ENCODE measurements around the gene KCNJ1.

DNA sequence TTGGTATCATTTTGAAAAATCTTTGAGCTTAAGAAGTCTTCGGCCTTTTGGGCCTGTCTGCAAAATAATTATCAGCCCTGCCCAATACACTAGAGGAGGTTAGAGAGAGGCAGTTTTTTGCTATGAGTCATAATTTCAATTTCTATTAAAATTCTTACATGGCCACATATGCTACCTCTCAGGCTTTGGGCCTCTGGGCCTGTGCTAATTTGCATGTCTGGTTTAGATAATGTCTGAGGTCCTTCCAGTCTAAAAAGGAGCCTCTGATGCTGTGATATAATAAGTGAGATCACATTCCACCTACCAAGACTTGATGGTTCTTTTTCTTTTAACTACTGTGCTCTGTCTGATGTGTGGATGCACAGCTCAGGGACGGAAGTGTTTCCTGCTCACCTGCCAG, 70.8 kb downstream of the KCNJ1 start:
- TF ChIP-seq, protein P1, sequence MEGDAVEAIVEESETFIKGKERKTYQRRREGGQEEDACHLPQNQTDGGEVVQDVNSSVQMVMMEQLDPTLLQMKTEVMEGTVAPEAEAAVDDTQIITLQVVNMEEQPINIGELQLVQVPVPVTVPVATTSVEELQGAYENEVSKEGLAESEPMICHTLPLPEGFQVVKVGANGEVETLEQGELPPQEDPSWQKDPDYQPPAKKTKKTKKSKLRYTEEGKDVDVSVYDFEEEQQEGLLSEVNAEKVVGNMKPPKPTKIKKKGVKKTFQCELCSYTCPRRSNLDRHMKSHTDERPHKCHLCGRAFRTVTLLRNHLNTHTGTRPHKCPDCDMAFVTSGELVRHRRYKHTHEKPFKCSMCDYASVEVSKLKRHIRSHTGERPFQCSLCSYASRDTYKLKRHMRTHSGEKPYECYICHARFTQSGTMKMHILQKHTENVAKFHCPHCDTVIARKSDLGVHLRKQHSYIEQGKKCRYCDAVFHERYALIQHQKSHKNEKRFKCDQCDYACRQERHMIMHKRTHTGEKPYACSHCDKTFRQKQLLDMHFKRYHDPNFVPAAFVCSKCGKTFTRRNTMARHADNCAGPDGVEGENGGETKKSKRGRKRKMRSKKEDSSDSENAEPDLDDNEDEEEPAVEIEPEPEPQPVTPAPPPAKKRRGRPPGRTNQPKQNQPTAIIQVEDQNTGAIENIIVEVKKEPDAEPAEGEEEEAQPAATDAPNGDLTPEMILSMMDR (conservative IDR thresholded peaks at IDR 0.05): no peak
- no peak for TF ChIP-seq EZH2 (IDR thresholded peaks at IDR 0.05; ENCODE audit: low read depth)

Measured in PC-9 (cell line).